GM12872 (cell line): ENCODE results near the gene ITPR1.

Experiments used
- TF ChIP-seq, protein P1 (sequence below): IDR thresholded peaks from 3 replicates; pipeline ENCODE4 v1.5.1; 2011; ENCODE audit warnings: low read depth, mild to moderate bottlenecking, low read length, moderate library complexity; ENCODE audit not compliant: insufficient read depth

ITPR1 gene

DNA sequence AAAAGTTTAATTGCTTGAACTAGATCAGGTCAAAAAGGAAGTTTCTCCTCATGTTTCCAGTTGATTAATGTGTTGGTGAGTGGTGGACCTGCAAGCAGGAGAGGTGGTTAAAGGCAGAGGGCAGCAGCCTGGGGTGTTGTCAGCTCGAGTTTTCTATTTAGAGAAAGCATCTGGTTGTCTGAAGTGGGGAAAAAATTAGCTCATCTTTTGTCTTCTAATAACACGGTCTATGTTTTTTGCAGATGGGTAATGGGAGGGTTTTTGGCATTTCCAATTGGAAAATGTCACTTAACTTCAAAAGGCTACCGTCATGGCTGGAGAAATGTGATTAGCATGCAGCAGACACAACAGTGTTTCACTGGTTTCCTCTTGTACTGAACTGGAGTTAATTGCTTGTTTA, 122.6 kb downstream of the ITPR1 start:
- TF ChIP-seq, protein P1, sequence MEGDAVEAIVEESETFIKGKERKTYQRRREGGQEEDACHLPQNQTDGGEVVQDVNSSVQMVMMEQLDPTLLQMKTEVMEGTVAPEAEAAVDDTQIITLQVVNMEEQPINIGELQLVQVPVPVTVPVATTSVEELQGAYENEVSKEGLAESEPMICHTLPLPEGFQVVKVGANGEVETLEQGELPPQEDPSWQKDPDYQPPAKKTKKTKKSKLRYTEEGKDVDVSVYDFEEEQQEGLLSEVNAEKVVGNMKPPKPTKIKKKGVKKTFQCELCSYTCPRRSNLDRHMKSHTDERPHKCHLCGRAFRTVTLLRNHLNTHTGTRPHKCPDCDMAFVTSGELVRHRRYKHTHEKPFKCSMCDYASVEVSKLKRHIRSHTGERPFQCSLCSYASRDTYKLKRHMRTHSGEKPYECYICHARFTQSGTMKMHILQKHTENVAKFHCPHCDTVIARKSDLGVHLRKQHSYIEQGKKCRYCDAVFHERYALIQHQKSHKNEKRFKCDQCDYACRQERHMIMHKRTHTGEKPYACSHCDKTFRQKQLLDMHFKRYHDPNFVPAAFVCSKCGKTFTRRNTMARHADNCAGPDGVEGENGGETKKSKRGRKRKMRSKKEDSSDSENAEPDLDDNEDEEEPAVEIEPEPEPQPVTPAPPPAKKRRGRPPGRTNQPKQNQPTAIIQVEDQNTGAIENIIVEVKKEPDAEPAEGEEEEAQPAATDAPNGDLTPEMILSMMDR: no peak

DNA sequence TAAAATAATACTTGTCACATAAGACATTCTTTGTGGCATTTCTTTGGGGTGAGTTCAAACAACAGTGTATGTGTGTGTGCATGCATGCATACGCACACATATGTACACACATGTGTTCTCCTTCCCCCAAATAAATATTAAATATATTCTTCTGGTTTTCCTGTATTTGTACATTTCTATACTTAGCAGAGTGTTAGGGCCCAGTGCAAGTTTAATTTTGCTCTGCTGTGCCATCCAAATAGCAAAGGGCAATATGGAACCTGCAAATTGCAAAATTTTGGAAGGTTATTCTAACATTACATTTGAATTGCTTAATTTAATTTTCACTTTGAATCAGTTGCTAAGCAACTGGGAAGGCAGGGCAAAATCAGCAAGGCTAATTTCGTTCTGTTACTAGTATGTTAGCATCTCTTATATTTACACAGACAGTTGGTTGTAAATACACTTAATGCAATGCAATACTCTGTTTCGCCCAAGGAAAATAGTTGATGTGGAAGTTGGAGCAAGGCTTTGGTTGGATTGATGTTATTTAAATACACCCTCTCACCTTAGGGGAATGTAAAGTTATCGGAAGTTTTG, 130.4 kb downstream of the ITPR1 start:
- TF ChIP-seq, protein P1: no peak

DNA sequence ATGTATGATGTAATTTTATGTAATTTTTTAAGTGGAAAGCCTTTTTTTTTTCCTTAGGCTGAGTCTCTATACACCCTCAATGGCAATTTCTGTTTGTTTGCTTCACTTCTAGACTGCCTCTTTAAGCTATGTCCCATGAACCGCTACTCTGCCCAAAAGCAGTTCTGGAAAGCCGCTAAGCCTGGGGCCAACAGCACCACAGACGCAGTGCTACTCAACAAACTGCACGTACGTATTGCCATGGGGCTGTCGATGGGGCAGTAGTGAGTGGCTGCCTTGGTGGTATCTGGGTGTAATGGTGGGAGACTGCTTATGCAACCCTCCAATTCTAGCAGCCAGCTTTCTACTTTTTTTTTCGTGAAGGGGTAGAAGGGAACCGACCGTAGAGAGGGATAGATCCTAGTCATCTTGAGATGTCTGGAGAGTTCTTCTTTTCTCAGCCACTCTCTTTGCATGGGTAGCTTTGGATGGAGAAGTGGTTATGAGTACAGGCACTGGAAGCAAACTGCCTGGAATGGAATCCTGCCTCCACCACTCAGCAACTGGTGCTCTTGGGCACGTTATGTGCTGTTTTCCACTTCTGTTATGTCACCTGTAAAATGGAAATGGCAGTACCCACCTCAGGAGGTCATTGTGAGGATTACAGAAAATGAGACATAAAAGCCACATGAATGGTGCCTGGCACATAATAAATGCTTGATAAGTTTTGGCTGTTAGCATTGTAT, 134.7 kb downstream of the ITPR1 start:
- TF ChIP-seq, protein P1: no peak

DNA sequence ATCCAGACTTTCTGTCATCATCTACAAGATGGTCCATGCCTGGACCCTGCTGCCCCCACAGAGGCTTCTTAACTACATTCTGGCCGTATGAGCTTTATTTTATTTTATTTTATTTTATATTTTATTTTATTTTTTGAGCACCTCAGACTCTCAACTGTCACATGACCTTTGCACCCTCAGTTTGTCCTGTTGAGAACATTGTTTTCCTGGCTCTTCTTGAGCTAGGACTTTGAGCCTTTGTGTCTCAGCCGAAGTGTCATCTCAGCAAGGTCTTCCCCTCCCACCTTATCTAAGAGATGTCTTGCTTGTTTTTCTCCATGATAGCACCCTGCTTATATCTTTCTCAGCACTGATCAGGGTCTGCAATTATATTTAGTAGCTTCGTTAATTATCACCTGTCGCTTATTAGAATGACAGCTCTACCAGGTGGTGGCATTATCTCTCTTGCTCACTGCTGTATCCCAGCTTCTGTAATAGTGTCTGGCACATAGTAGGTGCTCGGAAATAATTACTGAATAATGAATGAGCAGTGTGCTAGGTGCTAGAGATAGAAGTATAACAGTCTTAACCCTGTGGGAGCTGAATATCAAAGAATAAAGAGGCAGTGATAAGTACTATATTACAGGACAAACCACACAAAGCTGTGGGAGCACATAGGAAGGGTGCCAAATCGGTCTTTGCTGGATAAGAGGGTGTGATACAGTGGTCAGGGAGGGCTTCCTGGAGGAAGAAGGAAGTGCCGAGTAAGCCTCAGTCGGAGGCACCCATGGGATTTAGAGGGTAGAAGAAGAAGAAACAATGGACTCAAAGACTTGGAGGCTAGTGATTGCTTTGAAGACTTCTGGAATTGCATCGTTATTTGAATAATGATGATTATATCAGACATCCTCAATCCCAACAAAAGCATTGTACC, 136.2 kb downstream of the ITPR1 start:
- TF ChIP-seq, protein P1: no peak

DNA sequence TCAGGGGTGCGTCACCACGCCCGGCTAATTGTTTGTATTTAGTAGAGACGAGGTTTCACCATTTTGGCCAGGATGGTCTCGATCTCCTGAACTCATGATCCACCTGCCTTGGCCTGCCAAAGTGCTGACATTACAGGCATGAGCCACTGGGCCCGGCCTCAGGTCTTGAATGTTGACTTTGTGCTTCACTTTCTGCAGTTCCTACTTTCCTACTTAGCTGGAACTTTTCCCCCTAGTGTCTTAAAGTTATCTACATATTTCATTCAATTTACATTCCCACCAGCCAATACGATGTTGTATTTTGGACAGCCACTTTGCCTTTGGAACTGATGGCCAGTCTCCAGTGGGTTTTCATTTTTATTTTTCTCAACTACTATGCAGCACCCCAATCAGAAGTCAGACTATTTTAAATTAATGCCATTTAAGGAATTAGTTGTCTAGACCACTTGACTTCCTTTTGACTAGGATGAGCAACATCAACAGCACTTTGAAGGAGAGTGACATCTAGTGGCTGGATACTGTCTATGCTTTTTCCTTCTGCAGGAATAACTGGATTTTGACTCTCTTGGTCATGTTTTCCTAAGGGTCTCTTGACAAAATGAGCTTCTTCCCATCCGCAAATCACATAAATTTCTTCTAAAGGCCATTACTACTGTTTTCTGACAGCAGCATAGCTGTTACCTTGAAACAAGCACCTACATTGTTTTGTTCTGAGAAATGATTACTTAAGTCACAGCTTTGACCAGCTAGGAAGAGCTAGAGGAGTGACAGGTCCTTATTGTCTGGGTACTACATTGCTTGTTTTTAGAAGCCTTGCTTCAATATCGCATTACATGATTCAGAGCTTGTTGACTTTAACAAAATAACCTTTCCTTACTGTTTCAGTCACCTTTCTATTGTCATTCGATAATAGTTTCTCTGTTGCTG, 140.2 kb downstream of the ITPR1 start:
- TF ChIP-seq, protein P1: peak; percentile 87

DNA sequence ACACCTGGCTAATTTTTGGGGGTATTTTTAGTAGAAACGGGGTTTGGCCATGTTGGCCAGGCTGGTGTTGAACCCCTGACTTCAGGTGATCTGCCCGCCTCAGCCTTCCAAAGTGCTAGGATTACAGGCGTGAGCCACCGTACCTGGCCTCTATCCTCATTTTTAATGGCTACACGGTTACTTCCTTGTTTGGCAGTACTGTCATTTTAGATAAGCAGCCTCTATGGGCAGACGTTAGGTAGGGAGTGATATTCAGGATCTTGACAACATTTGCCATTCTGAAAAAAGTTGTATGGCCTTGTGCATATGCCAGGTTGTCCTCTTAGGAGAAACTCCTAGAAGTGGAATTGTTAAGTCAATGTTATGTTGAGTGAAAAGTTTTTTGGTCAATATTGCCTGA, 141.7 kb downstream of the ITPR1 start:
- TF ChIP-seq, protein P1: no peak

DNA sequence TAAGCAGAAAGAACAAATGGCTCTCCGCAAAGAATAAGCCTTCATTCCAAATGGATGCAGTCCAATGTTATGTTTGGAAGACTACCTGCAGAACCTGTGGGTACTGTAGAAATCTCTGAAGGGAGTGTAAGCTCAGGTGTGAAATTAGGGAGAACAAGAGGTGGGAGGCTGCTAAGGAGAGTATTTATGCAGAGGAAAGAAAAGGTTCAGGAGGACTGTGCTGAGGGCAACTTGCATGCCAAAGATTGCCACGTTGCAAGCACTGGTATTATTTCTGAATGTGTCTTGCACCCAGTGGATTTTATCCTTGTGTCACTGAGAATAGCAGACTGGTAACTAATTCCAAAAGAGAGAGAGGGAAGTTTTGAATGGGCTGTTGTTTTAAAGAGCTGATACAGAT, 144.1 kb downstream of the ITPR1 start:
- TF ChIP-seq, protein P1: no peak
